Central memory CD4-positive, alpha-beta T cell (primary cell): ENCODE results near the gene CTIF.
"Not testable (repeated sequence)": the region's sequence is repeated elsewhere in the genome, so short reads cannot be mapped to it uniquely, and the experiment has no call there.

ENCODE experiments used
- DNase-seq: peaks from one replicate; pipeline ENCODE4 v3.0.0; 2022

Gene CTIF

GRCh38 chr18:48711651-48712486, 173.0 kb downstream of the CTIF start:
- DNase-seq: no peak

DNA sequence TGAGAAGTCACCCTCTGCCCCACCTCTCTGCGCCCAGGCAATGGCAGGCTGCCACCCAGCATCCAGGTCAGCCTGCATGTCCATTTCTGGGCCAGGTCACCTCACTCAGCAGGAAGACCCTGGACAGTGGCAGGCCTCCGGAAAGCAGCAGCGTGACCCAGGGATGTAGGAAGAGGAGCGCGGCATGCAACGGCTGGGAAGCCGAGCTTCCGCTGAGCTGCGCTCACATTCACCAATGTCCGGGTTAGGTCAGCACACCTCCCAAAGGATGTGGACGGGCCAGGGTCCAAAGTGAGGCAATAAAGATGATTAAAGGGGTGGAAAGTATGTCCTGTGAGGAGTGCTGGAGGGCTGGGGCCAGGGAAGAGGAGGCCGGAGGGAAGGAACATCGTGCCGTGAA, 174.5 kb downstream of the CTIF start:
- DNase-seq: no peak

GRCh38 chr18:48714873-48715272, 176.0 kb downstream of the CTIF start:
- no peak for DNase-seq

- DNase-seq: no peak
These were observed 177.0 kb downstream of the CTIF start for GRCh38 chr18:48715711-48716361.

GRCh38 chr18:48717227-48717626, 178.4 kb downstream of the CTIF start:
- DNase-seq: not testable (repeated sequence)

DNA sequence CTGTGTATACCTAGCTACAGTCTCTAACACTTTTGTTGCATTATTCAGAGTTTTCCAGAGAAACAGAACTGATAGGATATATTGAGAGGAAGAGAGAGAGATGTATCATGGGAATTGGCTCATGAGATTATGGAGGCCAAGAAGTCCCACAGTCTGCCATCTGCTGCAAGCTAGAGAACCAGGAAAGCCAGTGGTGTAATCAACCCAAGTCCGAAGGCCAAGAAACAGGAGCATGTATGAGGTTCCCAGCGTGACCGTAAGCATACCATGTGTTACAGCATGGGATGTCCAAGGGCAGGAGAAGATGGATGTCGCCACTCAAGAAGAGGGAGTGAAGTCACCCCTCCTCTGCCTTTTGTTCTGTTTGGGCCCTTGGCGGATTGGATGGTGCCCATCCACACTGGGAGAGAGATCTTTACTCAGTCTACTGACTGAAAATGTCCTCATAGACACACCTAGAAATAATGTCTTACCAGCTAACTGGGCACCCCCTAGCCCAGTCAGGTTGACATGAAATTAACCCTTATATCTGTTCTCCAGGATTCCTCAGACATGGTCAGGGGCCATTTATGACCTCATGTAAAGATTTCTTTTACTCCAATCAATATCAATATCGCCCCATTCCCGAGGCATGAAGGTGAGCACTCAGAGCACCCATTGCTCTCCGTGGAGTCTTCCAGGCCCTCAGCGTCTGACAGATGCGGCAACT, 179.6 kb downstream of the CTIF start:
- DNase-seq: no peak

DNA sequence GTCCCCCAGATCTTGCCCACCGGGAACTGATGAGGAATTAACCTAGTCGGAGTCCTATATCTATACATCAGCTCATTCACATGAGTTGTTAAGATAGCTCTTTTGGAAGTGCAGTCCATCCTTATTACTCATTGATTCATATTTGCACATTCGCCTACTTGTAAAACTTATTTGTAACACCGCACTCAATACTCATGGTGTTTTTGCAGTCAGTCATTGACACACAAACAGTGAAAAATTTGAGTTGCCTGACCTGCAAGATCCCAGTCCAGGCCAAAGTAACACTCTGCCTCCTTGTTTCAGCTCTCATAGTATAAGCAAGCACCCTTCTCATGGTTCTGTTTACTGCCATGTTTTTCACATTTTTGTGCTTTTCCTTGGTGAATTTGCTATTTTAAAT, 180.6 kb downstream of the CTIF start:
- no peak for DNase-seq

DNA sequence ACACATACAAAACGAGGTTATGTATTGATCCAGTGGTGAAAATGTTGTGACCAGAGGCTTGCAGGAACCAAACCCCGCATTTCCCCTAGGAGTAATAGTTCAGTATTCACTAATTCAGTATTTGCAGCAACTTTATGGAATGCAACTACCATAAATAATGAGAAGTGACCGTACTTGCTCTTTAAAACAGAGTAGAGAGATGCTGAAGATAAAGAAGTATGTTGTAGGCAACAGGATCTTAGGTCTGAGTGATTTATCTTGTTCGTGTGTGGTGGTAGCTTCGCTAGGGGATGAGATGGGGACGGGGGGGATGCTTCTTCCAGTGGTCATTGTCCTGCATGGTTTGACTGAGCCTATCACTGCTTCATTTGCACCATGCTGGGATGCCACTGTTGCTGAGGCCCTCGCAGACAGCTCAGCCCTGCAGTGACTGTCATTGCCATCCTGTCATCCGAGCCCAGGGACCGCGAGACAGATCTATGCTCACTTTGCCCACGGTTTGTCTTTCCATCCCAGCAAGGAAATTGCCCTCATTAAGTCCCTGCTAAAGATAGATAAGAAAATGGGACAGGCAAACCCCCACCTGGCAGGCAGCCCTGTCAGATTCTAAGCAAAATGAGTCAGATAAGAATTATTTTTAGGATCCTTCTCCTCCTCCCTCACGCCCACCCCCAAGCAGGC, 181.3 kb downstream of the CTIF start:
- DNase-seq: no peak

GRCh38 chr18:48720655-48721025, 181.8 kb downstream of the CTIF start:
- DNase-seq: no peak

DNA sequence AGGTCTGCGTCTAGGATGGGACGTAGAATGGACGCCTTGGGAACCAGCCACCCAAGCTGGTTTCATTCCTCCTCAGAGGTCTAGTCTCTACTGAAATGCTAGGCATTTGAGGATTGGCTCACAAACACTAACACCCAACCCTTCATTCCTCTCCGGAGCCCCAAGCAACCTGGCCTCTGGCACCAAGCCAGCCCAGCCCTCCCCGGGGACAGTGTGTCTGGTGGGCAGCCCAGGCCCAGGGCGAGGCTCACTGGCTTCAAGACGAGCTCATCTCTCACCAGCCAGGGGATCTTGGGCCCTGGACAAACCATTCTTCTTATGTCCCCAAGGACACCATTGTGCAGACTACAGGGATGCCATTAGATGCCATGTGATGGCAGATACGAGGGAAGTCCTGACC, 182.5 kb downstream of the CTIF start:
- no peak for DNase-seq

GRCh38 chr18:48723016-48723415, 184.2 kb downstream of the CTIF start:
- no peak for DNase-seq

DNA sequence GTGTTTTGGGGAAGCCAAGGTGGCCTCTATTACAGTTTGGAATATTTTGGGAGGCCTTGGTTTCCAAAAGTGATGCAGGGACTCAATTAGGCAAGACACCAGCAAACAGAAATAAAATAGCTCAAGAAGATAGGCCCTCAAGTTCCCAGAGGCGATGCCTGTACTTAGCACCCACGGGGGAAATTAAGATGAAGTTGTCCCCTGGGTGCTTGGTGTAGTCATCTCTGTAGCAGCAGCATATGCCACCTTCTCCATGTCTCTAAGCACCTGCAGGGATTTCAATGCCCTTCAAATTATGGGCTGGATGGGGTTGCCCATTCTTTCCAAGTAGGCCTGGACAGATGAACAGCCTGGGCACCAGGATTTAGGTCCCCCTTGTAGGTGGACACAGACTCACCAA, 185.0 kb downstream of the CTIF start:
- no peak for DNase-seq

GRCh38 chr18:48724442-48724841, 185.6 kb downstream of the CTIF start:
- no peak for DNase-seq

- no peak for DNase-seq
These were observed 186.1 kb downstream of the CTIF start for GRCh38 chr18:48724939-48725338.

DNA sequence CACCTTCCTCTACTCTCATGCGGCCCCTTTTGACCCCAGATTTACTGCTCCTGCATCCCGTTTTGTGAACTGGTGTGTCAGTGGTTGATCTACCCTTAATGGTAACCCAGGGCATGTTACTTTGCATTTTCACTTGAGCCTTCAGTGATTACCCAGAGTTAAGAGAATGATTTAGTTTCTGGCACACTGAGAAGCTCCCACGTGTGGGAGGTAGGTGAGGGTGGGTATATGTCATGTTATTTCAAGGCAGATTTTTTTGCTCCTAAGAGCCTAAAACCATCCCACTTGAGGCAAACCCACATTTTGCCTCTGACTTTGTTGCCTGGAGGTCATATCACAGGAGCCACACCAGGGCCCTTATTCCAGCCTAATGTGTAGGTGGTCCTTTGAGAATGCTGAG, 186.7 kb downstream of the CTIF start:
- no peak for DNase-seq

- no peak for DNase-seq
These were observed 188.8 kb downstream of the CTIF start for GRCh38 chr18:48727681-48728080.

GRCh38 chr18:48728204-48728833, 189.5 kb downstream of the CTIF start:
- no peak for DNase-seq

GRCh38 chr18:48729404-48729803, 190.6 kb downstream of the CTIF start:
- DNase-seq: no peak

DNA sequence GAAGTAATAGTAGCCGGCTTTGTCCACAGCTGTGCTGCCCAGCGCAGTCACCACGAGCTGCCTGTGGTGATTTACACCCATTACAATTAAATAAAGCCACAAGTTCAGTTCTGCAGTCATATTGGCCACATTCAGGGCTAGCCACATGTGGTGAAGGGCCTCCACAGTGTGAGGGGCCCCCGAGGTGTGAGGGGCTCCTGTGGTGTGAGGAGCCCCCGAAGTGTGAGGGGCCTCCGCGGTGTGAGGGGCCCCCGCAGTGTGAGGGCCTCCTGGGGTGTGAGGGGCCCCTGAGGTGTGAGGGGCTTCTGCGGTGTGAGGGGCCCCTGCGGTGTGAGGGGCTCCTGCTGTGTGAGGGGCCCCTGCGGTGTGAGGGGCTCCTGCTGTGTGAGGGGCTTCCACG, 191.2 kb downstream of the CTIF start:
- no peak for DNase-seq

DNA sequence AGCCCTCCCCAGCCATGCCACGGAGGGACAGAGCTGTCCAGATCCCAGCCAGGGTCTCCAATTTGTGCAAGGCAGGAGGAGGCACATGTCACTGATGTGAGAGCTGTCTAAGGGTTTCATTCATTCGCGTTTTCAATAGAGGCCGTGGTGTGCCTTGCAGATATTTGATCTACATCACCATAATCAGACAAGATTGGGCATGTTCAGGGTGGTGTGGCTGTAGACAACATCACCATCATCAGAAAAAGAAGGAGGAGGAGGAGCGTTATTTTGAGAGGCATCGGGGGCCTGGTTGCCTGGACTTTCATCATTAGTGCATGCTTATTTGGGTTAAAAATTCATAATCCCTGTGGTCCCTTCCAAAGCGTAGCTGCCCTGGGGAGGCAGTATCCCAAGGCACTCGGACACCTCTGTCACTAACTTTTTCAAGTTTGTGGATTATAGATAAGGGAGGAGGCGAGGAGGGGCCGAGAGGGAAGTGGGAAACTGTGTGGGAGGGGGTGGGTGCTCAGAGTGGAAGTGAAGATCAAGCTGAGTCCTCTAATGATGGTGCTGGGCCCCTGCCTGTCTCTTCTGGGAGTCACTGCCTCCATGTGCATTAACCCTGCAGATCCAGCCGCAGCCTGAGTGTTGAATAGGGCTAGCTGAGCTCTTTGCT, 194.1 kb downstream of the CTIF start:
- DNase-seq: no peak

- DNase-seq: no peak
These were observed 194.9 kb downstream of the CTIF start for GRCh38 chr18:48733643-48734253.

DNA sequence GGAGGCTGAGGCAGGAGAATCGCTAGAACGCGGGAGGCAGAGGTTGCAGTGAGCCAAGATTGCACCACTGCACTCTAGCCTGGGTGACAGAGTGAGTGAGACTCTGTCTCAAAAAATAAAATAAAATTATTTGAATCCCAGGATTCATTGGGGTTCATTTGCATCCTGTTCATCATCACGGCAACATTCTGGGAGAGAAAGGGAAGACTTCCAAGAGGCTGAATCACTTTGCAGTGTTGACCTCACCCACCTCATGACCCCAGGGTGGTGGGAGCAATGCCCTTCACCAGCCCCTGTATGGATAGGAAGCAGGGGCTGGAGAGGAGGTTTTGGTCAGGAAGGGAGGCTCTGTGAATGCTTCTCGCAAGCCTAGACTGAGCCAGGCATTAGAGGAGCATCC, 195.6 kb downstream of the CTIF start:
- DNase-seq: no peak
